Umbilical cord (tissue), 2 donors: ENCODE results near the gene FRAT2. TPM values are rescaled to one million over a fixed set of nuclear protein-coding genes. Genes with fewer than 3 reads are reported as not detected.
"Not testable (repeated sequence)": the region's sequence is repeated elsewhere in the genome, so short reads cannot be mapped to it uniquely, and the experiment has no call there.

ENCODE experiments used
- DNase-seq: peaks from one replicate; pipeline ENCODE4 v3.0.0-alpha.2; 2015; ENCODE audit warnings: low spot score
- total RNA-seq: library from RNA; depleted of rRNA; stranded (reverse); fragments of >200 nt; gene quantifications from one replicate; pipeline ENCODE4 v1.2.3, GENCODE V29; 2014; ENCODE audit warnings: low replicate concordance; ENCODE audit not compliant: insufficient read depth

Gene FRAT2
- total RNA-seq, 1 donor from 2014 or later: 5.1 TPM

GRCh38 chr10:97292097-97292861, 42.2 kb downstream of the FRAT2 start, which contains the start of gene ARHGAP19:
Gene ARHGAP19 (minus strand): TSS chr10:97292637. CDS start chr10:97292627, 10 bp downstream.
- peak; percentile 99 for DNase-seq

DNA sequence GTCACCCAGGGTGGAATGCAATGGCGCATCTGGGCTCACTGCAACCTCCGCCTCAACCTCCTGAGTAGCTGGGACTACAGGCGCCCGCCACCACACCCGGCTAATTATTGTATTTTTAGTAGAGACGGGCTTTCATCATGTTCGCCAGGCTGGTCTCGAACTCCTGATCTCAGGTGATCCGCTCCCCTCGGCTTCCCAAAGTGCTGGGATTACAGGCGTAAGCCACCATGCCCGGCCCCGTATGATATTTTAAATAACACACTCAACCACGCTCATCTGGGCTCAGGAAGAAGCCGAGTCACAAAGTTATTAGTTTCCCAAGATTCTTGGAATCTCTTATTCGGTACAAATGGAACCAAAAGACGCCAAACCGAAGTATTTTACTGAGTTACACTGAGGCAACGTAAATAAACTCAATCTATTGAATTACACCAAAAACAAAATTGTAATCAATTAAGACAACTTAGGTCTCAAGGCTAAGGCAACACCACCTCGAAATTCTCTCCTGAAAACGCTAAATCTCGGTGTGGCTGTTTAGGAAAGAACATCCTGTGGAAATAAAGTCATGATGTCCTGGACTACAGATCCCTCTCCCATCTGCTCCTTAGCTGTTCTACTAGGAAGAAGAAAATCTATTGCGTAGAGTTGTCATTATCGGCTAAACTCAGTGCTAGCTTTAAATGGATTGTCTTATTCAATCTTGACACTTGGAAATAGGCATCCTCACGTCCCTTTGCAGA, 43.0 kb downstream of the FRAT2 start:
- DNase-seq: no peak

- not testable (repeated sequence) for DNase-seq
These were observed 43.8 kb downstream of the FRAT2 start for GRCh38 chr10:97290576-97291356.

- DNase-seq: not testable (repeated sequence)
These were observed 44.5 kb downstream of the FRAT2 start for GRCh38 chr10:97290076-97290475.

Other genes starting within 250 kb of the FRAT2 start
- 0.72 TPM for gene SLIT1, start 148.8 kb downstream of the FRAT2 start, total RNA-seq
- gene ARHGAP19, start 42.1 kb downstream of the FRAT2 start, total RNA-seq: 15.2 TPM
- 4.1 TPM for gene FRAT1, start 15.5 kb downstream of the FRAT2 start, total RNA-seq
- 9.6 TPM for gene RRP12, start 66.6 kb upstream of the FRAT2 start, total RNA-seq
- 165 TPM for gene PGAM1, start 91.5 kb upstream of the FRAT2 start, total RNA-seq
- gene EXOSC1, start 111.3 kb upstream of the FRAT2 start, total RNA-seq: 16.1 TPM
- 35.9 TPM for gene ZDHHC16, start 111.4 kb upstream of the FRAT2 start, total RNA-seq
- gene MMS19, start 163.7 kb upstream of the FRAT2 start, total RNA-seq: 66.2 TPM
- 16.9 TPM for gene UBTD1, start 164.2 kb upstream of the FRAT2 start, total RNA-seq
- not detected for gene ANKRD2, start 238.1 kb upstream of the FRAT2 start, total RNA-seq
- 5.1 TPM for gene HOGA1, start 249.7 kb upstream of the FRAT2 start, total RNA-seq